HG02943 (cell line): ENCODE data around the gene NSD2.

Experiments used
- ATAC-seq: cut with Tn5 transposase; IDR thresholded peaks from one replicate; pipeline ENCODE4 v1.9.1; 2021; ENCODE audit warnings: mild to moderate bottlenecking, low read depth, moderate library complexity; ENCODE audit not compliant: unreplicated experiment

The NSD2 gene

GRCh38 chr4:1964971-1965370, 93.8 kb downstream of the NSD2 start:
- no peak for ATAC-seq

- ATAC-seq, result no peak
Observed at GRCh38 chr4:1967512-1968149, 96.4 kb downstream of the NSD2 start.

- ATAC-seq, result no peak
Observed at GRCh38 chr4:1968686-1969295, 97.6 kb downstream of the NSD2 start.

- ATAC-seq, result no peak
Observed at GRCh38 chr4:1969928-1970723, 98.9 kb downstream of the NSD2 start.

GRCh38 chr4:1970926-1971325, 99.7 kb downstream of the NSD2 start:
- no peak for ATAC-seq

- no peak for ATAC-seq
Observed at GRCh38 chr4:1971456-1972200, 100.4 kb downstream of the NSD2 start.

GRCh38 chr4:1972414-1972813, 101.2 kb downstream of the NSD2 start:
- ATAC-seq, result no peak

- no peak for ATAC-seq
Observed at GRCh38 chr4:1973218-1973617, 102.0 kb downstream of the NSD2 start.

GRCh38 chr4:1973661-1974060, 102.5 kb downstream of the NSD2 start:
- no peak for ATAC-seq

- no peak for ATAC-seq
Observed at GRCh38 chr4:1974840-1975239, 103.6 kb downstream of the NSD2 start.

- ATAC-seq, result no peak
Observed at GRCh38 chr4:1975391-1975801, 104.2 kb downstream of the NSD2 start.

- ATAC-seq, result no peak
Observed at GRCh38 chr4:1975880-1976279, 104.7 kb downstream of the NSD2 start.

- ATAC-seq, result no peak
Observed at GRCh38 chr4:1976416-1977352, 105.5 kb downstream of the NSD2 start.

- ATAC-seq, result no peak
Observed at GRCh38 chr4:1978226-1978625, 107.0 kb downstream of the NSD2 start.

- no peak for ATAC-seq
Observed at GRCh38 chr4:1978741-1979476, 107.7 kb downstream of the NSD2 start.

- ATAC-seq, result no peak
Observed at GRCh38 chr4:1979477-1980196, 108.4 kb downstream of the NSD2 start.

GRCh38 chr4:1980561-1981041, 109.4 kb downstream of the NSD2 start:
- no peak for ATAC-seq

- no peak for ATAC-seq
Observed at GRCh38 chr4:1981251-1982058, 110.3 kb downstream of the NSD2 start.
